Pons (tissue), 1 donor: ENCODE measurements around the gene TMEM82.
"Not testable (repeated sequence)": the region's sequence is repeated elsewhere in the genome, so short reads cannot be mapped to it uniquely, and the experiment has no call there.

Experiments
- DNase-seq: peaks from one replicate; pipeline ENCODE4 v3.0.0-alpha.2; 2016; ENCODE audit warnings: low spot score

Gene TMEM82

GRCh38 chr1:15742339-15742801 lies at the start of gene TMEM82:
Gene TMEM82 (plus strand): TSS chr1:15742499. CDS start chr1:15742560, 61 bp downstream.
- no peak for DNase-seq

- DNase-seq = no peak
Measured at GRCh38 chr1:15693371-15693770, 48.9 kb upstream of the TMEM82 start.

- DNase-seq = peak; percentile 76
Measured at GRCh38 chr1:15696956-15697521, 45.3 kb upstream of the TMEM82 start.

GRCh38 chr1:15698201-15698600 lies 44.1 kb upstream of the TMEM82 start:
- DNase-seq = no peak

- DNase-seq = not testable (repeated sequence)
Measured at GRCh38 chr1:15699321-15699720, 43.0 kb upstream of the TMEM82 start.

GRCh38 chr1:15700508-15700907 lies 41.8 kb upstream of the TMEM82 start:
- DNase-seq = no peak

- DNase-seq = no peak
Measured at GRCh38 chr1:15701784-15702183, 40.5 kb upstream of the TMEM82 start.

- DNase-seq = no peak
Measured at GRCh38 chr1:15702722-15703550, 39.4 kb upstream of the TMEM82 start.

GRCh38 chr1:15703562-15703961 lies 38.7 kb upstream of the TMEM82 start:
- DNase-seq = peak; percentile 72

- no peak for DNase-seq
Measured at GRCh38 chr1:15704526-15705183, 37.6 kb upstream of the TMEM82 start.

- DNase-seq = no peak
Measured at GRCh38 chr1:15705184-15705566, 37.1 kb upstream of the TMEM82 start.

- DNase-seq = no peak
Measured at GRCh38 chr1:15706751-15707150, 35.5 kb upstream of the TMEM82 start.

- DNase-seq = no peak
Measured at GRCh38 chr1:15707239-15707925, 34.9 kb upstream of the TMEM82 start.

GRCh38 chr1:15708486-15709137 lies 33.7 kb upstream of the TMEM82 start:
- DNase-seq = no peak

- no peak for DNase-seq
Measured at GRCh38 chr1:15709226-15709625, 33.1 kb upstream of the TMEM82 start.

- peak; percentile 12 for DNase-seq
Measured at GRCh38 chr1:15712168-15712567, 30.1 kb upstream of the TMEM82 start.

- peak; percentile 90 for DNase-seq
Measured at GRCh38 chr1:15714406-15715136, 27.7 kb upstream of the TMEM82 start.

- DNase-seq = no peak
Measured at GRCh38 chr1:15717418-15718125, 24.7 kb upstream of the TMEM82 start.

- DNase-seq = no peak
Measured at GRCh38 chr1:15718199-15718601, 24.1 kb upstream of the TMEM82 start.

GRCh38 chr1:15719381-15720120 lies 22.7 kb upstream of the TMEM82 start:
- no peak for DNase-seq
